Measurements from ENCODE around the gene HERC5. TPM values are rescaled to one million over a fixed set of nuclear protein-coding genes. Genes with fewer than 3 reads are reported as not detected.

The HERC5 gene
- total RNA-seq, 4 donors from 2014 or later: 2.9 to 4.5 (median 3.9) TPM

GRCh38 chr4:88413801-88414200 lies 43.1 kb upstream of the HERC5 start:
- TF ChIP-seq POLR2A (IDR thresholded peaks at IDR 0.05; ENCODE audit: low read depth) (no peak), EP300 (IDR thresholded peaks at IDR 0.05) (no peak), CTCF (IDR thresholded peaks at IDR 0.05) (no peak), POLR2AphosphoS5 (IDR thresholded peaks at IDR 0.05) (no peak)
- H3K27me3 ChIP-seq: no peaks in the 10 kb centered on the region
- 64% methylated on average over 1 of the region's 1 CpG for WGBS
- no peaks in the 10 kb centered on the region for H3K9me3 ChIP-seq
- H3K27ac ChIP-seq (replicated peaks in 1 of 4): no peak overlapping the region
- intact Hi-C loops (cut with DNase I): no loop called here
- H3K36me3 ChIP-seq: peaks cover 0 to 73% (median 12%) of the 10 kb centered on the region in 4 donors
- no peak for DNase-seq (ENCODE audit: extremely low spot score)
- no peak overlapping the region for H3K4me3 ChIP-seq
- no peaks in the 10 kb centered on the region for H3K4me1 ChIP-seq

GRCh38 chr4:88414755-88415154 lies 42.2 kb upstream of the HERC5 start:
- H3K4me3 ChIP-seq: no peak overlapping the region
- no peaks in the 10 kb centered on the region for H3K4me1 ChIP-seq
- no peaks in the 10 kb centered on the region for H3K9me3 ChIP-seq
- no peaks in the 10 kb centered on the region for H3K27me3 ChIP-seq
- 85% methylated on average over 4 of the region's 4 CpGs for WGBS
- H3K27ac ChIP-seq (replicated peaks in 1 of 4): no peak overlapping the region
- intact Hi-C loops (cut with DNase I): no loop called here
- DNase-seq (ENCODE audit: extremely low spot score): no peak
- TF ChIP-seq POLR2A (IDR thresholded peaks at IDR 0.05; ENCODE audit: low read depth) (no peak), CTCF (IDR thresholded peaks at IDR 0.05) (no peak), POLR2AphosphoS5 (IDR thresholded peaks at IDR 0.05) (no peak), EP300 (IDR thresholded peaks at IDR 0.05) (no peak)
- H3K36me3 ChIP-seq: peaks cover 0 to 63% (median 10%) of the 10 kb centered on the region in 4 donors

- Histone ChIP-seq H3K9me3 (no peaks in the 10 kb centered on the region), H3K4me1 (no peaks in the 10 kb centered on the region), H3K36me3 (peaks cover 0 to 53% (median 8%) of the 10 kb centered on the region in 4 donors), H3K4me3 (no peak overlapping the region), H3K27ac (replicated peaks in 1 of 4) (no peak overlapping the region), H3K27me3 (no peaks in the 10 kb centered on the region)
- no peak for DNase-seq (ENCODE audit: extremely low spot score)
- 88% methylated on average over 2 of the region's 2 CpGs for WGBS
- TF ChIP-seq POLR2A (IDR thresholded peaks at IDR 0.05; ENCODE audit: low read depth) (no peak), POLR2AphosphoS5 (IDR thresholded peaks at IDR 0.05) (no peak), CTCF (IDR thresholded peaks at IDR 0.05) (no peak), EP300 (IDR thresholded peaks at IDR 0.05) (no peak)
- intact Hi-C loops (cut with DNase I): no loop called here
Measured at GRCh38 chr4:88415982-88416381, 40.9 kb upstream of the HERC5 start.

GRCh38 chr4:88418411-88418810 lies 38.5 kb upstream of the HERC5 start:
- no peak for TF ChIP-seq POLR2AphosphoS5 (IDR thresholded peaks at IDR 0.05)
- no peak for TF ChIP-seq CTCF (IDR thresholded peaks at IDR 0.05)
- TF ChIP-seq POLR2A (IDR thresholded peaks at IDR 0.05; ENCODE audit: low read depth): no peak
- TF ChIP-seq EP300 (IDR thresholded peaks at IDR 0.05): no peak
- H3K27me3 ChIP-seq: no peaks in the 10 kb centered on the region
- no peak for DNase-seq (ENCODE audit: extremely low spot score)
- H3K4me1 ChIP-seq: no peaks in the 10 kb centered on the region
- no peak overlapping the region for H3K4me3 ChIP-seq
- H3K9me3 ChIP-seq: no peaks in the 10 kb centered on the region
- 80% methylated on average over 3 of the region's 3 CpGs for WGBS
- intact Hi-C loops (cut with DNase I): no loop called here
- peaks cover 0 to 35% (median 5%) of the 10 kb centered on the region in 4 donors for H3K36me3 ChIP-seq
- no peak overlapping the region for H3K27ac ChIP-seq (replicated peaks in 1 of 4)

GRCh38 chr4:88419874-88420273 lies 37.0 kb upstream of the HERC5 start:
- peak overlapping the region in 1 of 4 donors; percentile 5 for H3K4me3 ChIP-seq
- H3K9me3 ChIP-seq: no peaks in the 10 kb centered on the region
- no peak for TF ChIP-seq CTCF (IDR thresholded peaks at IDR 0.05)
- no peak for TF ChIP-seq POLR2A (IDR thresholded peaks at IDR 0.05; ENCODE audit: low read depth)
- TF ChIP-seq EP300 (IDR thresholded peaks at IDR 0.05): no peak
- TF ChIP-seq POLR2AphosphoS5 (IDR thresholded peaks at IDR 0.05): no peak
- H3K27ac ChIP-seq (replicated peaks in 1 of 4): no peak overlapping the region
- H3K27me3 ChIP-seq: no peaks in the 10 kb centered on the region
- peaks cover 0 to 24% (median 0%) of the 10 kb centered on the region in 4 donors for H3K36me3 ChIP-seq
- no peak for DNase-seq (ENCODE audit: extremely low spot score)
- no peaks in the 10 kb centered on the region for H3K4me1 ChIP-seq
- 60% methylated on average over 5 of the region's 5 CpGs for WGBS
- intact Hi-C loops (cut with DNase I): no loop called here

Data from esophagus muscularis mucosa (tissue), 4 donors.